Neural cell (in vitro differentiated cells): ENCODE results near the gene STK32B.

ENCODE experiments used
- CTCF ChIP-seq: fragments of 450-650 bp; IDR thresholded peaks from 2 replicates; pipeline ENCODE4 v1.5.1; 2014; ENCODE audit warnings: antibody characterized with exemption, mild to moderate bottlenecking, moderate library complexity; ENCODE audit not compliant: poor library complexity, severe bottlenecking
- EZH2 ChIP-seq: fragments of 200-600, 300-800 bp; shearing (Covaris generic), sonication (generic); IDR thresholded peaks from 2 replicates; pipeline ENCODE4 v1.6.1; 2014; ENCODE audit warnings: antibody characterized with exemption, low read length, borderline replicate concordance, mild to moderate bottlenecking; ENCODE audit not compliant: insufficient read depth, poor library complexity, severe bottlenecking
- POLR2AphosphoS5 ChIP-seq: IDR thresholded peaks from 2 replicates; pipeline ENCODE4 v1.6.1; 2012
- SMC3 ChIP-seq: fragments of 450-650 bp; conservative IDR thresholded peaks from 2 replicates; pipeline ENCODE4 v1.6.1; 2014; ENCODE audit warnings: antibody characterized with exemption, mild to moderate bottlenecking, moderate library complexity; ENCODE audit not compliant: poor library complexity

- no peak for TF ChIP-seq POLR2AphosphoS5
- no peak for TF ChIP-seq SMC3
- TF ChIP-seq CTCF: no peak
- TF ChIP-seq EZH2: no peak
These were observed 152.7 kb downstream of the STK32B start for GRCh38 chr4:5203993-5204310.
